Nephron progenitor cell (in vitro differentiated cells): ENCODE results near the gene CCDC192.

ENCODE experiments used
- DNase-seq: peaks from one replicate; pipeline ENCODE4 v3.0.0; 2021
- H3K27ac Mint-ChIP-seq: 2 replicates; pipeline ENCODE4 v1.8.0; 2021; ENCODE audit warnings: mild to moderate bottlenecking, moderate library complexity, mixed read lengths
- H3K27me3 Mint-ChIP-seq: 2 replicates; pipeline ENCODE4 v1.8.0; 2021; ENCODE audit warnings: mild to moderate bottlenecking, low read depth, mixed read lengths; ENCODE audit not compliant: poor library complexity
- H3K36me3 Mint-ChIP-seq: 2 replicates; pipeline ENCODE4 v1.8.0; 2021; ENCODE audit warnings: low read depth, mixed read lengths
- H3K4me1 Mint-ChIP-seq: 2 replicates; pipeline ENCODE4 v1.8.0; 2021; ENCODE audit warnings: mixed read lengths
- H3K4me3 Mint-ChIP-seq: 2 replicates; pipeline ENCODE4 v1.8.0; 2021; ENCODE audit warnings: mild to moderate bottlenecking, moderate library complexity, mixed read lengths
- H3K9me3 Mint-ChIP-seq: 2 replicates; pipeline ENCODE4 v1.8.0; 2021; ENCODE audit warnings: mild to moderate bottlenecking, moderate library complexity, mixed read lengths
- TF ChIP-seq, protein P1 (sequence below): fragments of 200-600 bp; sonication (generic); IDR thresholded peaks from 2 replicates; pipeline ENCODE4 v1.5.0; 2021; ENCODE audit warnings: antibody characterized with exemption

The CCDC192 gene

DNA sequence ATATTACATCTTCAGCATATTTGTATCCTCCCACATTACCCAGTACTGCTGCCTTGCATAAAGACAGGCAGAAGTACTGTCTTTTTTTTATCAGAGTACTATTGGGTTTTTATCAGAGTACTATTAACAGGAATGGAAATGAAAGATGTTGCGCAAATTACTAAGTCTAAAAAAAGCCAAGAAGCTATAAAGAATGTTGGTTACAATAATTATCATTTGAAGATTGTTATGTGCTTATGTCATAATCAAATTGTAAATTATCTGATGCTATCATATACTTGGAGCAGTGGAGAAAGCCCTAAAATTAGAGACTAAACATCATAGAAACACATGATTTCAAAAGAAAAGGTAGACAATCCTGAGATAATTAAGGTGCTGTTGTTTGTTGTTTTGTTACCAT is 188.8 kb downstream of the CCDC192 start:
- no peak for DNase-seq
- H3K36me3 Mint-ChIP-seq, result no peaks in the 10 kb centered on the region
- no peaks in the 10 kb centered on the region for H3K9me3 Mint-ChIP-seq
- no peaks in the 10 kb centered on the region for H3K4me1 Mint-ChIP-seq
- TF ChIP-seq, protein P1, sequence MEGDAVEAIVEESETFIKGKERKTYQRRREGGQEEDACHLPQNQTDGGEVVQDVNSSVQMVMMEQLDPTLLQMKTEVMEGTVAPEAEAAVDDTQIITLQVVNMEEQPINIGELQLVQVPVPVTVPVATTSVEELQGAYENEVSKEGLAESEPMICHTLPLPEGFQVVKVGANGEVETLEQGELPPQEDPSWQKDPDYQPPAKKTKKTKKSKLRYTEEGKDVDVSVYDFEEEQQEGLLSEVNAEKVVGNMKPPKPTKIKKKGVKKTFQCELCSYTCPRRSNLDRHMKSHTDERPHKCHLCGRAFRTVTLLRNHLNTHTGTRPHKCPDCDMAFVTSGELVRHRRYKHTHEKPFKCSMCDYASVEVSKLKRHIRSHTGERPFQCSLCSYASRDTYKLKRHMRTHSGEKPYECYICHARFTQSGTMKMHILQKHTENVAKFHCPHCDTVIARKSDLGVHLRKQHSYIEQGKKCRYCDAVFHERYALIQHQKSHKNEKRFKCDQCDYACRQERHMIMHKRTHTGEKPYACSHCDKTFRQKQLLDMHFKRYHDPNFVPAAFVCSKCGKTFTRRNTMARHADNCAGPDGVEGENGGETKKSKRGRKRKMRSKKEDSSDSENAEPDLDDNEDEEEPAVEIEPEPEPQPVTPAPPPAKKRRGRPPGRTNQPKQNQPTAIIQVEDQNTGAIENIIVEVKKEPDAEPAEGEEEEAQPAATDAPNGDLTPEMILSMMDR, result no peak
- no peaks in the 10 kb centered on the region for H3K27me3 Mint-ChIP-seq
- no peak overlapping the region for H3K27ac Mint-ChIP-seq
- no peak overlapping the region for H3K4me3 Mint-ChIP-seq

DNA sequence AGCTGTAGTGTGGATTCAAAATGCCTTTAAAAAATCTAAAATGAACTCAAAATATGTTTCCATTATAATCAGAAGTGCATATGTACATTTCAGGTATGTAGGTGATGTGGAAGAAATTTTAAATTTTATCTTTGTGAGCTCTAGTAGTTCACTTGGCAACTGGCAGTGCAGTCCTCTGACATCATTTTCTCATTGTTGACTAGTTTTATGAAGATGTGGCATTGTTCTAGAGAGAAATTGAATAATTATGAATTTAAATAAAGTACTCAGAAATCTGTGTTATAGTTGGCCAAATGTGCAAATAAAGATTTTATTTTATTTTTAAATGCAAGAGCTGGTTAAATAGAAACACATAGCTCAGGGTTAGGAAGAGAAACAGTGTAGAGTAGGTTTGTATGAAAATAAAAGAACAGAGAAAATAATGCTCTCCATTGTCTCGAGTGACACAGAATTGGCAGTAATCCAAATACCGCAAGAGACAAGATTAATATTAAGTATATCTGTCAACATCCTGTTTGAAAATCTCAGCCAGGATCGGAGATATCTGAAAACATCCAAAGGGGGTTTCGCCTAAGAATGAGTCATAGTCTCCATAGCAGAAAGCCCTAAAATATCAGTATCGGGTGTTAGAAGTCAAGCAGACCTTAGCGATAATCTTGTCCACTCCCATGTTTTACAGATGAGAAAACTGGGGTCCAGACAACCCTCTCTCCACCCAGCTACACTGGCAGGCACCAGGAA is 189.4 kb downstream of the CCDC192 start:
- Mint-ChIP-seq H3K9me3 (no peaks in the 10 kb centered on the region), H3K4me1 (no peaks in the 10 kb centered on the region), H3K27me3 (no peaks in the 10 kb centered on the region), H3K4me3 (no peak overlapping the region), H3K27ac (no peak overlapping the region), H3K36me3 (no peaks in the 10 kb centered on the region)
- DNase-seq, result no peak
- TF ChIP-seq, protein P1, result no peak

DNA sequence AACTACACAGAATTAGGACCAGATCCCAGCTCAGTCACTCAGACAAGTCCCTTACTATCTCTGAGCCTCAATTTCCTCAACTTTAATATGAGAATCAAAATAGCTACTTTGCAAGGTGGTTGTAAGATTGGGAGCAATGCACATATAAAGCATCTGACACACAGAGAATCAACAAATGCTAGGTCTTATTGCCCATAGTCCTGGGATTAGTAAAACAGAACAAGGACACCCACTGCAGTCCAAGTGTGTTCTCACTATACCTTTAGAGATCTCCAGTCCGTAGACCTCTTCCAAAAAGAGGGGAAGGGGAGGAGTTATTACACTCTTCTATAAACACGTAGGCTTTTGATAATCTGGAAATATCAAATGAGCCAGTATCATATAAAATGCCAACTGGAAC is 190.0 kb downstream of the CCDC192 start:
- Mint-ChIP-seq H3K4me1 (no peaks in the 10 kb centered on the region), H3K27ac (no peak overlapping the region), H3K4me3 (no peak overlapping the region), H3K27me3 (no peaks in the 10 kb centered on the region), H3K9me3 (no peaks in the 10 kb centered on the region), H3K36me3 (no peaks in the 10 kb centered on the region)
- TF ChIP-seq, protein P1, result no peak
- no peak for DNase-seq

DNA sequence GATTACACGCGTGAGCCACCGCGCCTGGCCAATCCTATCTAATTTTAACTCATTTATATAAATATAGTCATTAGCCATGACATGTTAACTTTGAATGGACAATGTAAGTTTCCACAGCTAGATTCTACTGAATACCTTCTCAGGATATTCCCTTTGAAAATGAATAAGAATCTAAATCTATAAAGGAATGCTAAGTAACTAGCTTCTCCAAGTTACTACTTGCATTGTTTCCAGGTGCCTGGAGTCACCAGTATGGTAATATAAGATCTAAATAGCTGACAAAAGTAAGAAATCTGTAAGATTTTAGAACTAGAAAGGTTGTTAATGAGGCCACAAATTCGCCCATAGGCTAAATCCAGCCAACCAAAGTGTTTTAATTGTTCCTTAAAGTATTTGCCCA is 191.3 kb downstream of the CCDC192 start:
- Mint-ChIP-seq H3K27ac (no peak overlapping the region), H3K4me1 (peaks cover 6% of the 10 kb centered on the region), H3K9me3 (no peaks in the 10 kb centered on the region), H3K27me3 (no peaks in the 10 kb centered on the region), H3K4me3 (no peak overlapping the region), H3K36me3 (no peaks in the 10 kb centered on the region)
- DNase-seq, result no peak
- TF ChIP-seq, protein P1, result no peak

DNA sequence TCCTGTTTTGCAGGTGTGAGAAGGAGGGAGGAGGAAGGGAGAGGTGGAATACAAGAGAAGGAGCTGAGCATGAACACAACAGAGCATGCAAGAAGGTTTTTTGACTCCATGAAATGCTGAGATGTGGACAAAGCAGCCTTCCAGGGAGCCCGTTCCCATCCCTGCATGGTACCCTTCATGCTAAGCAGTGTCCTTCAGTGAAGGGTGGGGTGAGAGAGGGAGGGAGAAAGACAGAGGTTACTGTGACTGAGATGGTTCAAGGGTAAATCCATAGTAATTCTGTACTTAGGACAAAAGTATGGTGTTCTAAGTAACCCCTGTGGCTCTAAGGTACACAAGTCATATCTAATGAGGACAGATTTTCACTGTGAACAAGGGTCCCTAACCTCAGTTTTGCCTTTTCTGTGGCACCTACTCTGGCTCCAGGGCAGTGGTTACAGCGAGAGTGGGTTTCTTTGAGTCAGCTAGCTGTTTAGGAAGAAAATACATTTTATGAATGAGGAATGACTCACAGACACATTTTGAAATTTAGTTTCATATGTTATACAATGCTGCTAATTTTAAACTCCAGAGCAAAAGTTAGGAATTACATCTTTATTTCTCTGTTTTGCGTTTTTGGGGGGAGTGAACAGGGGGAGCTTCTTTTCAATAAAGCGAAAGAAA is 195.5 kb downstream of the CCDC192 start:
- H3K36me3 Mint-ChIP-seq, result no peaks in the 10 kb centered on the region
- no peaks in the 10 kb centered on the region for H3K27me3 Mint-ChIP-seq
- H3K27ac Mint-ChIP-seq, result no peak overlapping the region
- no peaks in the 10 kb centered on the region for H3K9me3 Mint-ChIP-seq
- H3K4me1 Mint-ChIP-seq, result peaks cover 6% of the 10 kb centered on the region
- DNase-seq, result no peak
- H3K4me3 Mint-ChIP-seq, result no peak overlapping the region
- TF ChIP-seq, protein P1, result no peak

DNA sequence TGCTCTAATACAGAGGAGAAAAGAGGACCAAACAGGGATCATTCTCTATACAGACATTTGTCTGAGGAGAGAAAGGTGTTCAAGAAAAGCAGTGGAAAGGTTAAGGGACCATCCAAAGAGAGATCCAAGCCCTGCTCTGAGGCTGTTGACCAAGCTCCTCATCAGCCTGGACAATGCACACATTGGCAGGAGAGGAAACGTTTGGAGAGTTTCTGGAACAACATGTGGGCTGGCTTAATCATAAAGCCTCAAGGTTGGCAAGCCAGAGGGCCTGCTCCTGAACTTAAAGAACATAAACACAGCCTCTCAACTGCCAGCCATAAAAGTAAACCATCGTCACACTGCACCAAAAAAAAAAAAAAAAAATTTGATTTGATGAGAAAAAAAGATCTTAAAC is 196.0 kb downstream of the CCDC192 start:
- DNase-seq, result no peak
- TF ChIP-seq, protein P1, result no peak
- no peaks in the 10 kb centered on the region for H3K9me3 Mint-ChIP-seq
- no peak overlapping the region for H3K27ac Mint-ChIP-seq
- H3K27me3 Mint-ChIP-seq, result no peaks in the 10 kb centered on the region
- H3K36me3 Mint-ChIP-seq, result no peaks in the 10 kb centered on the region
- H3K4me3 Mint-ChIP-seq, result no peak overlapping the region
- H3K4me1 Mint-ChIP-seq, result peaks cover 6% of the 10 kb centered on the region
